ENCODE data around the gene DCP1A.
"Not testable (repeated sequence)": the region's sequence is repeated elsewhere in the genome, so short reads cannot be mapped to it uniquely, and the experiment has no call there.

The DCP1A gene

DNA sequence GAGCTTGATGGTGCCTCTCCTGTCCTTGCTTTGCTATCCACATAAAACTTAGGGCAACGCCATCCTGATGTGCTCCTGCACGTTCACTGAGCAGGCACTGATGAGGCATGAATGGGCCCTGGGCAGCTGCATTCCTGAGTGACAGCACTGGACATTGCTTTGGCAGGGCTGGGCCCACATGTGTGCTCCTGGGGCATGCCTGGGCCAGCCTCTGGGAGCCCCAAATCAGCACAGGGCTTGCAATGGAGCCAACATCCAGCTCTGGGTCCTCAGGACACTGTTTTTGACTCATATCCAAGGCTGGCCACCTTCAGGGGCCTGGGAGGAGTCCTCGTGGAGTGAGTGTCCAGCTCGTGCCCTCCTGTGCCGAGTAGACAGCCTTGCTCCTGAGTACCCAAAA is 85.6 kb downstream of the DCP1A start:
- no peak for DNase-seq

DNA sequence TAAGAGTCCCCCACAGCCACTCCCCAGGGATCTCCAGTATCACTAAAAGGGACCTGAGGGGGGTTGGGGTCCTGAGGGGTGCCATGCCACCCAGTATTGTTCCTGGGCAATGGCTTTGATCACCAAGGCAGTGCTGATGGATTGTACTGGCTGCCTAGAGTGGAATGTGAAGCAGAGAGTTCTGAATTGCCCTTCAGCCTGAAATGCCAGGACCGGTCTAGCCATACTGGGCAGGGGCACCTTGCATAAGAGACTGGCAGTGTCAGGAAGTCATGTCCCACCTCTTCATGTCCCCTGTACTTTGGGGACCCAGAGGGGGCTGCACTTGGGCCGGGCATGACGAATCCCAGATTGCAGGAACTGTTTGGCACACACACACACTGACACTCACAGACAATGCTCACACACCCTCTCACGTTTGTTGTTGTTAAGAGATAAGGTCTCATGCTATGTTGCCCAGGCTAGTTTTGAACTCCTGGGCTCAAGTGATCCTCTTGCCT is 87.0 kb downstream of the DCP1A start:
- DNase-seq = no peak

DNA sequence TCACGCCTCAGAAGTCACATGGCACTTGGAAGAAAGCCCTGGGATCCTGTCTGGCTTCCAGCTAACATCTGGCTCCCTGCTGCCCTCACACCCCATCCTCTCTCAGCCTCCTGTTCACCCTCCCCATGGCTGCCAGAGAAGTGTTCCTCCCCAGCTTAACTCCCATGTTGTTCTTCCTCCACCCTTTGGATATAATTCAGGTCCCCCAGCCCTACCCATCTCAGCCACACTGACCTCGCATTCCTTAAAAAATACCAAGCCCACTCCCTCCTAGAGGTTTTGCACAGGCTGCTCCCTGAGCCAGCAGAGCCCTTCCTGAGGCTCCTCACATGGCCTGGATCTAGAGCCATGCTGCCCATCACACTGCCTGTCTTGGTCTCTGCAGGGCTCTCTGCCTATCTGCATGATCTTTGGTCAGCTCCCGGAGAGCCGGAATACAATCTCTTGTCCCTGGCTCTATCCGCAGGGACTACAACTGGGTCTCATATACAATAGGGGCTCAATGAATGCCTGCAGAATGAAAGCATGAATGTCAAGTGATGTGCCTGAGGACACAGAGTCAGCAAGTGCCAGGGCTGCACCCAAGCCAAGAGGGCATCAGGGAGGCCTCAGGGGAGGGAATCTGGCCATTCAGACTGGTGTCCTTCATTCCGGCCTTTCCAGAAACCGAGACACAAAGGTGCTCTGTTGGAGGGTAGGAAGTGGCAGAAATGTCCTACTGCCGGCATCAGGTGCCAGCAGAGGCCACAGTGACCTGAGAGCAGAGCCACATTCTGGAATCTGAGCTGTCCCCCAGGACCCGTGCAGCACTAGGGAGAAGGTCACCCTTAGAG is 87.7 kb downstream of the DCP1A start:
- DNase-seq = no peak

DNA sequence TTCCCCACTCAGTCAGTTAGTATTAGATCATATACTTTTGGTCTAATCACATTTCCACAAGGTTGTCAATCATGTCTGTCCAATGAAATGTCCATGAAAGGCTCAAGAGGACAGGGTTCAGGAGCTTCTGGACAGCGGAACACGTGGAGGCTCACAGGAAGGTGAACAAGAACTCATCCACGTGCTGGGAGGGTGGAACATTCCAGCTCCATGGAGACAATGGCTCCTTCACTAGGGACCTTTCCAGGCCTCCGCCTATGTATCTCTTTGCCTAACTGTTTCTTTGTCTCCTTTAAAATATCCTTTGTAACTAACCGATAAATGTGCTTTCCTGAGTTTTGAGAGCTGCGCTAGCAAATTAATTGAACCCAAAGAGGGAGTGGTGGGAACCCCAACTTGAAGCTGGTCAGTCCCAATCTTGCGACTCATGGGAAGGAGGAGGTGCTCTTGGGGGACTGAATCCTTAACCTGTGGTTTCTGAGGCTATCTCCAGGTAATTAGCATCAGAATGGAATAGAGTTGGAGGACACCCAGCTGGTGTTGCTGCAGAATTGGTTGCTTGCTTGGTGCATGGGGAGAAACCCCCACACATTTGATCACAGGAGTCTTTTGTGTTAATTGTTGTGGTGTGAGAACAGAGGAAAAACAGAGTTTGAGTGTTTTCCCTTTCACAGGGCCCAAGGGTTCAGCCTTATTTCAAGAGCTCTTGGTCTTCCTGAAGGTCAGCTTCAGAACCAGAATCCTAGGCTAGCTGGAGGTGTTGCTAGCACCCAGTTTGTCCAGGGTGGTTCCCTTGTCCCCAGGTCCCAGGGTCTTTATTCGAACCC is 88.5 kb downstream of the DCP1A start:
- DNase-seq = no peak

DNA sequence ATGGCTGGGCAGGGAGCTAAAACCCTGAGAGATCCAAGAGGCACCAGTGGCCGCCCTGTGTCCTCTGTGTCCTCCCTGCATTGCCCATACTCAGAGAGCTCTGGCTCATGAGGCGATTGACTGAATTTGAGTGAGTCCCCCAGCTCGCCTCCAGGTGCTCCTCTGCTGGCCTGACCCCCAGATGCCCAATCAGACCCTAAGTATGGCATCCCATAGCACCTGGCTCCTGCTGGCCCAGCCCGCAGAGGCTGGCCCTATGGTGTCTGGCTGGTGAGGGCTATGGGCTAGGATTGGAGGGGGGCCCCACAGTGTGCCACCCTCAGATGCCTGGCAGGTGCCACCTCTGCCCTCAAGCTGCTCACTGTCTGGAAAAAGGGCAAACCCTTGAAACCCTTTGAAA is 89.9 kb downstream of the DCP1A start:
- no peak for DNase-seq

DNA sequence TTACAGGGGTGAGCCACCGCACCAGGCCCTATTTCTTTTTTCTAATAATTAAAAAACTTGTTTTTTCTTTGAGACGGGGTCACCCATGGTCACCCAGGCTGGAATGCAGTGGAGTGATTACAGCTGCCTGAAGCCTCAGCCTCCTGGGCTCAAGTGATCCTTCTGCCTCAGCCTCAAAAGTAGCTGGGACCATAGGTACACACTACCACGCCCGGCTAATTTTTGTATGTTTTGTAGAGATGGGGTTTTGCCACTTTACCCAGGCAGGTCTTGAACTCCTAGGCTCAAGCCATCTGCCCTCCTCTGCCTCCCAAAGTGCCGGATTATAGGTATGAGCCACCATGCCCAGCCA is 90.7 kb downstream of the DCP1A start:
- no peak for DNase-seq

DNA sequence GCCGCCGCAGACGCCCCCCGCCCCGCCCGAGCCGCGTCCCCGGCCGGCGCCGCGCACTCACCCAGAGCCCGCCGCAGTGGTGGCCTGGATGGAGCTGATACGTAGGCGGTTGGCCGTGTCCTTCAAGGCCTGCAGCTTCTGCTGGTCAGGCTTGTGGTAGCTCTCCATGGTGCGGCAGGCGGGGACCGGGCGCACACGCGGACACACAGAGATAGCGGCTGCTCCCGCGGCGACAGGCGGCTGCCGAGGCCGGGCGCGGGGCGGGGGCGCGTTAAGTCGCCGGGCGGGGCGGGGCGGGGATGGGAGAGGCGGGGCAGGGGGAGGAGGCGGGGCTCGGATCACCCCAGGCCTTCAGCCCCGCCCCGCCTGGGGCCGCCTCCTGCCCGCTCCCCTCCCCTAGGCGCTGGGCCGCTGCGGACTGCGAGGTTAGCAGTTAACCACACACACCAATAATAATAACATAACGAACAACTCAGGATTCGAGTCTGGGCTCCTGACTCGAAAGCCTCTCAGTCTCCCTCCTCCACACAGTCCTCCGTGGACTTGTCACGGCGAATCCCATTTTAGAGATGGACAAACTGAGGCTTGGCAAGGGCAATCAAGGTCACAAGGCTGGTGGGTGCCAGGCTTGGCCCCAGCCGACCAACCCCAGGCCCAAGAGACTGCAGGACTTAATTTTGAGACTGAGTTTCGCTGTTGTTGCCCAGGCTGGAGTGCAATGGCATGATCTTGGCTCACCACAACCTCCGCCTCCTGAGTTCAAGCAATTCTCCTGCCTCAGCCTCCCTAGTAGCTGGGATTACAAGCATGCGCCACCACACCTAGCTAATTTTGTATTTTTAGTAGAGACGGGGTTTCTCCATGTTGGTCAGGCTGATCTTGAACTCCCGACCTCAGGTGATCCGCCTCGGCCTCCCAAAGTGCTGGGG is 91.3 kb downstream of the DCP1A start, which contains the start of gene TKT:
Gene TKT, minus strand, starts transcription at position 248 of the 929 bp plus-strand sequence. Its CDS starts 80 bp downstream, at position 168.
- peak; percentile 27 for DNase-seq

DNA sequence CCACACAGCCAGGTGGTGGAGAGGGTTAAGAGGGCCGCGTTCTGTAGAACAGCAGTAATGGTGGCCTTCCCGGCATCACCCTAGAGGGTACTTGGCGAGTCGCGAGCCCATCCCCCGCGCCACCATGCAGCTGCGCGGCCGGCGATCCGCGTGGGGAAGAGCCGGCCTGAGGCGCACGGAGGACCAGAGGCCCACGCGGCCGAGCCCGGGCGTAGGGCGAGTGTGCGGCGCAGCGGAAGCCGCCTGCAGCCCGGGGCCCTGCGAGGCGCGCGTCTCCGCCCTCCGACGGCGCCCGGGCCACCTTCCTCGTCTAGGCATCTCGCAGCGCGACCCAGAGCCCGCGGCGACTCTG is 91.9 kb downstream of the DCP1A start:
- no peak for DNase-seq

DNA sequence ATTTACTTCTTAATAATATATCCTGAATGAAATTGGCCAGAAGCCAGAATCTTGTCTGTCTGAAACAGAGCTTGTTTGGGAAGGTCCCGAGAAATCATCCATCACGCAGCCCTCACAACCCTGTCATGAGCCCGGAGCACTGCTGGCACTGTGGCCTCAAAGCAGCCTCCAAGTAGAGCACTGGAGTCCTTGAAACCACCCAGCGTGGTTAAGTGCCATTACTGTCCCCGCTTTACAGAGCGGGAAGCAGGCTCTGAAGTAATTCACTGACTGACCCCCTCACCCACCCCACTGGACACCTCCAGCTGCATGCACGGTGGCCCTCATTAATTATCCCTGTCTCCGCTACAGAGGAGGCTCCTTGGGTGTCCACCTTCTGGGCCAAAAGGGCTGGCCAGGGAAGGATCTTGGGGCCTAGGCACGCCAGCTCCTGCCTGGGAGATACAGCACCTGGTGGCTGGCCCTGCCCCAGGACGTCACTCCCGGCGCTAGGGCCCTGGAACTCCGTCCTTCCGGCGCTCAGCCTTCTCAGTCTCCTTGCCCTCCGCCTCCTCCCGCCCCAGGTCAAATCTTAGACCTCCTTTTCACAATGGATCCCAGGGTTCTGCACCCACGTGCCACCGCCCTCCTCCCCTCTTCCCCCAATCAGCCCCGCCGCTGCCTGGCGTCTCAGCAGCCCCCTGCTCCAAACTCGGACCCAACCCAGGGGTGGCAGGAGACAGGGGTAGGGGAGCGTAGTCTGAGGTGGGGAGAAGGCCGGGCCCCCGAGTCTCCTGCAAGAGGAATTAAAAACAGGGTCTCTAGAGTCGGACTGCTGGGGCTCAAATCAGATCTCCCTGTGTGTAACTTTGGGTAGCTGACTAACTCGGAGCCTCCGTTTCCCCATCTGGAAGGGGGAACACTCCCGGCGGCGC is 92.6 kb downstream of the DCP1A start:
- no peak for DNase-seq

DNA sequence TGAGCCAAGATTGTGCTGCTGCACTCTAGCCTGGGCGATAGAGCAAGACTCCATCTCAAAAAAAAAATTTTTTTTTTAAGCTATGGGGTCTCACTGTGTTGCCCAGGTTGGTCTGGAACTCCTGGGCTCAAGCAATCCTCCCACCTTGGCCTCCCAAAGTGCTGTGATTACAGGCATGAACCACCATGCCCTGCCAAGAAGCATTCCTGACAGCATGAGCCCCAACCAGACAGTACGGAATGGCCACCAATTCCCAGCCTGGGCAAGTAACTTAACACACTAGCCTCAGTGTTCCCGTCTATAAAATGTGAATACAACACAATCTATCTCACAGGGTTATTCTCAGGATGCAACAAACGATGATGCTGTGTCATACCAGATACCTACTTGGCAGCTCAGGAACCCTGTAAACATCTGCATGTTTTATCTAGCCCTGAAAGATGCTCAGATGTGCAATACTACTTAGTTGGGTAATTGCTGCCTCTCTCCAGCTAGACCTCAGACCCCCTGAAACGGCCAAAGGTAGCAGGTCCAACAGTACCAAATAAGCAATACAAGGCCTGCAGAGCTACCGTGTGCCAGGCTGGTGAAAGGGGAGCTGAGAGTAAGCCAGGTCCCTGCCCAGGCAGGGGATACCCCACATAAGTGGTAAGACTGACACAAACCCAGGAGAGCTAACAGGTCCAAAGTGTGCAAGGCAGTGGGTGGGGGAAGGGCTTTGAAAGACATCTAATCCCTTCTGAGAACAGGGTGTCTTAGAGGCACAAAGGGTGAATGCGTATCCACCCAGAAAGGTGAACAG is 93.4 kb downstream of the DCP1A start:
- DNase-seq = no peak

DNA sequence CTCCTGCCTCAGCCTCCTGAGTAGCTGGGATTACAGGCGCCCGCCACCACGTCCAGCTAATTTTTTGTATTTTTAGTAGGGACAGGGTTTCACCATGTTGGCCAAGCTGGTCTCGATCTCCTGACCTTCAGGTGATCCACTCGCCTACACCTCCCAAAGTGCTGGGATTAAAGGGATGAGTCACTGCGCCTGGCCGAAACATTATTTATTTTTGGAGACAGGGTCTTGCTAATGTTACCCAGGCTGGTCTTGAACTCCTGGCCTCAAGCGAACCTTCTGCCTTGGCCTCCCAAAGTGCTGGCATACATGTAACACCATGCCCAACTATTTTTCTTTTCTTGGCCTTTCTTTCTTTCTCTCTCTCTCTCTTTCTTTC is 94.4 kb downstream of the DCP1A start:
- DNase-seq = not testable (repeated sequence)

DNA sequence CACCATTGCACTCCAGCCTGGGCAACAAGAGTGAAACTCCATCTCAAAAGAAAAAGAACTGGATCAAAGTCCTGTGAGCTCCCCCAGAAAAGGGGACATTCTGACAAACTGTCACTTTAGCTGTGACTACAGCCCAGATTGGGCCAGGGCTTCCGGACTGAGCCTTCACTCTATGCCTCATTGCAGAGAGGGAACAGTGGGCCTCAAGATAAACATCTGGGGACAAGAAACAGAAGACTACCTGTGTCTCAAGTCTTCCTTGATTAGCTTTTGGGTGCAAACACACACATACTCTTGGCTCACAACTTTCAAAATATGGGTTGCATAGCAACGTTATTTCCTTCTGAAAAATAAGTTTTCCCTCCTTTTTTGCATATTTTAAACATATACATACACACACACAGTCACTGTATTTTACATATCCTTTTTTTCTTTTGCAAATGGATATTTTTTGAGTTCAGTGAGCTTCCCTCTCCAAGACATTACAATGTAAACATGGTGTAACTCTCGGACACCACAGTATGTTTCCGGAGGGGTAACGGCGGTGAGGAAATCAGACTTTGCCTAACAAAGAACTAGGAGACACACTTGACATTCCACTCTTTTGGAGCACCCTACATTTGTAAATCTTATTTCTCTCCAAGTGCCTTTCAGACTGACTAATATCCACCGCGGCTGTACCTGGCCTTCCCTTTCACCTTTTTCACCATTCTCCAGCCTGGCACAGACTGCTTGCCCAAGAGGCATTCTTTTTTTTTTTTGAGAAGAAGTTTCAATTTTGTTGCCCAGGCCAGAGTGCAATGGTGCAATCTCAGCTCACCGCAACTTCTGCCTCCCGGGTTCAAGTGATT is 95.0 kb downstream of the DCP1A start:
- no peak for DNase-seq

DNA sequence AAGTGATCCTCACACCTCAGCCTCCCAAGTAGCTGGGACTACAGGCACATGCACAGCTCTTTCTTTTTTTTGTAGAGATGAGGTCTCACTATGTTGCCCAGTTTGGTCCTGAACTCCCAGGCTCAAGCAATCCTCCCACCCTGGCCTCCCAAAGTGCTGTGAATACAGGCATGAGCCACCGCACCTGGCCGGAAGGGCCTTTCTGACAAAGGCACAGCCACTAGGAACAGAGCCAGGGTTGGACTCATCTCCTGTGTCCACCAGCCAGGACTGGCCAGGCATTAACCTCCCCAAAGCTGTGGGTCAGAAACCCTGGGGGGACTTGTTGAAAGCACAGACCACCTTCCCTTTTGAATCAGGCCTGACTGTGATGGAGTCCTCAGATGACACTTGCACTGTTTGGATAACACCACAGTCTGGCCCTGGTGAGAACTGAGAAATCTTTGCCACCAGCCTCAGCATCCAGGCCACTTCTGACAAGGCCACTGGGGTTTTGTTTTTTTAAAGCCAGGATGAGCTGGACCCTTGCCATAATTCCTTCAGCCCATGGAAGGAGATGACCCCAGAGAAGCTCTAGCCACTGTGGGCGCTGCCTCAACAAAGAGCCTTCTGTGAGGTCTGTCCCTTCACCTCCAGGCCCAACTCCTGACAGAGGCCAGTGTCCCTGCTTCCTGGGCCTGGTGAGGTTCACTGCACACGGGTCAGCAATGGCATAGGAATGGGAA is 96.3 kb downstream of the DCP1A start:
- DNase-seq = no peak

DNA sequence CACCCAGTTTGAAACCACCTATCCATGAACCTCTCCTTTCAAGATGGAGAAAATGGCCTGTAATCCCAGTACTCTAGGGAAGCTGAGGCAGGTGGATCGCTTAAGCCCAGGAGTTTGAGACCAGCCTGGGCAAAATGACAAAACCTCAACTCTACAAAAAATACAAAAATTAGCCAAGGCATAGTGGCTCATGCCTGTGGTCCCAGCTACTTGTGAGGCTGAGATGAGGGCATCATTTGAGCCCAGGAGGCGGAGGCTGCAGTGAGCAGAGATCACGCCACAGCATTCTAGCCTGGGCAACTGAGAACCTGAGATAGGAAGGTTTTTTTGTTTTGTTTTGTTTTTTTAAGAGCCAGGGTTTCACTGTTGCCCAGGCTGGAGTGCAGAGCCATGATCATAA is 96.9 kb downstream of the DCP1A start:
- no peak for DNase-seq

DNA sequence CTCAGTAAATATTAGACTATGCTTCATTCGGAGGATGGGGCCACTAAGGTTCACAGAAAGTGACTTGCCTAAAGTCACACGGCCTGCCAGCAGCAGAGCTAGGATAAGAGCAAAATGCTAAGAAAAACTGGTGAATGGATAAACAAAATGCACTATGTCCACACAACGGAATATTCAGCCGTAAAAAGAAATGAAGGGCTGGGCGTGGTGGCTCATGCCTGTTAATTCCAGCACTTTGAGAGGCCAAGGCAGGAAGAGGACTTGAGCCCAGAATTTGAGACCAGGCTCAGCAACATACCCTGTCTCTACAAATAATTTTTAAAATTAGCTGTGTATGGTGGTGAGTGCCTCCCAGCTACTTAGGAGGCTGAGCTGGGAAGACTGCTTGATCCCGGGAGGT is 99.2 kb downstream of the DCP1A start:
- no peak for DNase-seq

DNA sequence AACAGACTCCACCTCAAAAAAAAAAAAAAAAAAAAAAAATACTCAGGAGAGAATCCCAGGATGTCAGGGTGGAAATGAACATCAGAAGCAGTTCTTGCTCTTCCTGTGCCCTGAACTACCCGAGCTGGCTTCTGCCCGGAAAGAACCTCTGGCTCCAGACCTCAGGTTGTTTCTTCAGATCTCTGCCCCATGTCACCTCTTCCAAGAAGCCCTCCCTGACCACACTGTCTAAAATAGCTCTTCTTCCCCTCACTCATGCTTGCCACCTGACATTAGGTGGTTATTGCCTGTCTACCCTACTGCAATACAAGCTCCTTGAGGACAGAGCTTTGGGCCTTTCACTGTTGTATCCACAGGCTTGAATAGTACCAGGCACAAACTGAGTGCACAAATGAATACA is 99.7 kb downstream of the DCP1A start:
- DNase-seq = no peak

DNA sequence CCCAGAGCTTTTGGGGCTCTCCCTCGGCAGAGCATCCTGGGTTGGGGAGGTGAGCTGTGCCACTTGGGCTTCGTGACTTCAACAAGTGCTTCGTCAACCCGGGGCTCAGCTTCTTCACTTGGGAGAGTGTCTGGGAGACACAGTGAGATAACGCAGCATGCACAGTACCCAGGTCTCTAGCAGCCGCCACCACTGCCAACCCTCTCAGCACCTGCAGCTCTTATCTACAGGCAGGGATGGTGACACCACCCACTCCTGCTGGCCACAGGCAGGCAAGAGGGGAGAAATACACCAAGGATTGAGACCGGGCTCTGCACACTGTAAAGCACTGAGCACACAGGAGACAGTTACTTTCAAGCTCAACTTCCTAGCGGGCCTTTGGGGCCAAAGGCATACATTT is 103.1 kb downstream of the DCP1A start:
- DNase-seq = no peak

DNA sequence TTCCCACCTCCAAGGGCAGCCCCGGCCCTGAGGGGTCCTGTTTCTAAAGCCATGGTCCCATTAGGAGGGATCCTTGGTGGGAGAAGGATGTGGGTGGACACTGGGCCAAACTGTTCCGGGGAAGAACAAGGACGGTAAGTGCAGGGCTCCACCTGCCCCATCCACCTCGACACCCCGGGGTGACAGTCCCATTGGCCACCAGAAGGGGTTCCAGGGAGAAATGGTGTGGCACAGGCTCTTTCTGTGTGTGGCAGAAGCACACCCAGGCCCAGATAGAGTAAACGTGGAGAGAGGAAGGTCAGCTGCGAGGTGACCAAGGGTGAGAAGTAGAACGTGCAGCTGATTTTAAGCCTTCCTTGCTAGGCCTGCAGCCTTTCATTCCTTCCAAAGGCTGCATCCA is 103.6 kb downstream of the DCP1A start:
- DNase-seq = no peak

DNA sequence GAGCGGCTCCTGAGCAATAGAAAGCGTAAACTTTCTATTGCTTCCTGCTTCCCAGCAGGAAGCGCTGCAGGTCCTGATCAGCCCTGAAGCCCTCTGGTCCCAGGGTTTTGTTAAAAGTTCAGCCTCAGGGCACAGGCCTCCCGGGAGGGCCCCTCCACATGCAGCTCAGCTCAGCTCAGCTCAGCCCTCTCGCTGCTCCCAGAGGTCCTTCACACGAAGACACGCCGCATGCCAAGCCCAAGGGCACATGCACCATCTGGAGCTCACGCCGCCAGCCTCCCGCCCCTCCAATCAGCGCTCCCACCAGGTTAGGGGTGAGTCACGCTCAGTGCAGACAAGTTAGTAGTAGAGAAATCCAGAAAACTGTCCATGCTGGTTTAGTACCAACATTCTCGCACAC is 104.2 kb downstream of the DCP1A start:
- DNase-seq = no peak
